Cardiac fibroblast (primary cell): ENCODE data around the gene TBC1D10B.

Source experiments
- DNase-seq, 2 donors: peaks; one replicate each; pipeline versions ENCODE4 v3.0.0 to v3.0.0-alpha.2; 2010; ENCODE audit warnings: low read depth in 2 of 2
- H3K4me3 ChIP-seq, 2 donors: replicated peaks in 1 of 2; 1 replicate in 1 of 2; 2 replicates in 1 of 2; pipeline ENCODE4 v1.5.1; 2011; ENCODE audit warnings: low read depth in 2 of 2, low read length in 2 of 2, mild to moderate bottlenecking in 2 of 2, moderate library complexity in 1 of 2
- TF ChIP-seq, protein P1 (sequence below): IDR thresholded peaks from one replicate; pipeline ENCODE4 v1.5.1; 2011; ENCODE audit warnings: low read depth, mild to moderate bottlenecking, low read length, inconsistent platforms

TBC1D10B gene, protein sequence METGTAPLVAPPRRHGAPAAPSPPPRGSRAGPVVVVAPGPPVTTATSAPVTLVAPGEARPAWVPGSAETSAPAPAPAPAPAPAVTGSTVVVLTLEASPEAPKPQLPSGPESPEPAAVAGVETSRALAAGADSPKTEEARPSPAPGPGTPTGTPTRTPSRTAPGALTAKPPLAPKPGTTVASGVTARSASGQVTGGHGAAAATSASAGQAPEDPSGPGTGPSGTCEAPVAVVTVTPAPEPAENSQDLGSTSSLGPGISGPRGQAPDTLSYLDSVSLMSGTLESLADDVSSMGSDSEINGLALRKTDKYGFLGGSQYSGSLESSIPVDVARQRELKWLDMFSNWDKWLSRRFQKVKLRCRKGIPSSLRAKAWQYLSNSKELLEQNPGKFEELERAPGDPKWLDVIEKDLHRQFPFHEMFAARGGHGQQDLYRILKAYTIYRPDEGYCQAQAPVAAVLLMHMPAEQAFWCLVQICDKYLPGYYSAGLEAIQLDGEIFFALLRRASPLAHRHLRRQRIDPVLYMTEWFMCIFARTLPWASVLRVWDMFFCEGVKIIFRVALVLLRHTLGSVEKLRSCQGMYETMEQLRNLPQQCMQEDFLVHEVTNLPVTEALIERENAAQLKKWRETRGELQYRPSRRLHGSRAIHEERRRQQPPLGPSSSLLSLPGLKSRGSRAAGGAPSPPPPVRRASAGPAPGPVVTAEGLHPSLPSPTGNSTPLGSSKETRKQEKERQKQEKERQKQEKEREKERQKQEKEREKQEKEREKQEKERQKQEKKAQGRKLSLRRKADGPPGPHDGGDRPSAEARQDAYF

DNA sequence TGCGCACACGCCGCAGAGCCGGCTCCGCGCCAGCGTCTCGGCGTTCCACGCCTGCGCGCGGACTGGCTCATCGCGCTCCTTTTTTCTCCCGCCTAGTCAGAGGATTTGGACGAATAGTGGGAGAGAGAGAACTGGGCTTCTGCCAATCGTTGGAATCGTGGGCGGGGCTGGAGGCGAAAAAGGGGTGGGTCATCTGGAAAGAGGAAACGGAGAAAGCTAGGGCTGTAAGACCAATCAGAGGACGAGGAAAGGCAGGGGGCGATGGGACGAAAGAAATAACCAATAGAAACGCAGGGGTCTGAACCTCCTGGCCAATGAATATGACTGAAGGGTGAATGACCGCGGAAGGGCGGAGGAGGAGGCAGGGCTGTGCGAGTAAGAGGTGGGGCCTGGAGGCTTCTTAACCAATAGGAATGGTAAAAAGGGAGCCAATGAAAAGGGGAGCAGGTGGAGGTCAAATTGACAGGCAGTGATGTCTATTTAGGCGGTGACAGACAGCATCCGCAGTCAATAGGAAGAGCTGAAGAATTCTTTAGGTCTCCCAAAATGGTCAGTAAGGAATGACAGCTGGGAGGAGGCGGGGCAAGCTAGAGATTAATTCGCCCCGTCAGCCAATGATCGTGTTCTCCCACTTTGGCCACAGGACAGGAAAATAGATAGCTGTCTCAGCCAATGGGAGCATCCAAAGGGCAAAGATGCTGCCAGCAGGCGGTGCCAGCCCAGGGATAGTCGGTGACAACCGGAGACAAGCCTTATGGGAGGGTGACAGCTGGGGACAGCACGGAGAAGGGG is at the start of gene TBC1D10B:
Gene TBC1D10B (minus strand): TSS at position 39 of the 792 bp plus-strand sequence. CDS start 311 bp downstream, outside the sequence.
- DNase-seq: peak; percentile 100
- TF ChIP-seq, protein P1, sequence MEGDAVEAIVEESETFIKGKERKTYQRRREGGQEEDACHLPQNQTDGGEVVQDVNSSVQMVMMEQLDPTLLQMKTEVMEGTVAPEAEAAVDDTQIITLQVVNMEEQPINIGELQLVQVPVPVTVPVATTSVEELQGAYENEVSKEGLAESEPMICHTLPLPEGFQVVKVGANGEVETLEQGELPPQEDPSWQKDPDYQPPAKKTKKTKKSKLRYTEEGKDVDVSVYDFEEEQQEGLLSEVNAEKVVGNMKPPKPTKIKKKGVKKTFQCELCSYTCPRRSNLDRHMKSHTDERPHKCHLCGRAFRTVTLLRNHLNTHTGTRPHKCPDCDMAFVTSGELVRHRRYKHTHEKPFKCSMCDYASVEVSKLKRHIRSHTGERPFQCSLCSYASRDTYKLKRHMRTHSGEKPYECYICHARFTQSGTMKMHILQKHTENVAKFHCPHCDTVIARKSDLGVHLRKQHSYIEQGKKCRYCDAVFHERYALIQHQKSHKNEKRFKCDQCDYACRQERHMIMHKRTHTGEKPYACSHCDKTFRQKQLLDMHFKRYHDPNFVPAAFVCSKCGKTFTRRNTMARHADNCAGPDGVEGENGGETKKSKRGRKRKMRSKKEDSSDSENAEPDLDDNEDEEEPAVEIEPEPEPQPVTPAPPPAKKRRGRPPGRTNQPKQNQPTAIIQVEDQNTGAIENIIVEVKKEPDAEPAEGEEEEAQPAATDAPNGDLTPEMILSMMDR: peak; percentile 25
- peak within 1 kb of the TSS; percentile 76 to 87 for H3K4me3 ChIP-seq

DNA sequence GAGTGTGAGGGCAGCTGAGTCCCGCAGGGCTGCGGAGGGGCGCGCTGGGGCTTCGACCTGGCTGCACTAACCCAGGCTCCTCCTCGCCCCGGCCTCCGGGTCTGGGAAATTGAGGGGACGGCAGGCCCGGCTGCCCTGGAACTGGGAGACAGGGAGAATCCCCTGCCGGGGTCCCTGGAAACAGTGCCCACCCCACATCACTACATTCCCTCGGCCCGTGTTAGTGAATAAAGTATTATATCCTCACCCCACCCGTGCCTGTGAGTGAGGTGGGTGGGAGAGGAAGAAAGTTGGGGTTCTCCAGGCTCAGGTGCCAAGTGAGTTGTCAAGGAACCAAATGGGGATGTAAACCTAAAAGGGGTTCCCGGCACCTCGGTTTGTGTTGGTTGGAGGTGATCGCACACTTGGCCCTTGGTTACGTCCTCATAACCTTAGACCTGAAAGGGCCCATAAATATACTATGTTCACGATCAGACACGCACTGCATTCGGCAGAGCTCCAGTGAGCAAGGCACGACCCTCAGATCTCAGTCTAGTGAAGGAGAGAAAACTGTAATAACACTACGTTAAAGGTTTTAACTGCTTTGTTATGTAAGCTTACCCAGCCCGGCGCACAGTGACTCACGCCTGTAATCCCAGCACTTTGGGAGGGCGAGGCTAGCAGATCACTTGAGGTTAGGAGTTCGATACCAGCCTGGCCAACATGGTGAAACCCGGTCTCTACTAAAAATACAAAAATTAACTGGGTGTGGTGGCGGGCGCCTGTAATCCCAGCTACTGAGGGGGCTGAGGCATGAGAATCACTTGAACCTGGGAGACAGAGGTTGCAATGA is 48.3 kb upstream of the TBC1D10B start:
- peak overlapping the region; percentile 22 to 59 for H3K4me3 ChIP-seq
- no peak for DNase-seq

DNA sequence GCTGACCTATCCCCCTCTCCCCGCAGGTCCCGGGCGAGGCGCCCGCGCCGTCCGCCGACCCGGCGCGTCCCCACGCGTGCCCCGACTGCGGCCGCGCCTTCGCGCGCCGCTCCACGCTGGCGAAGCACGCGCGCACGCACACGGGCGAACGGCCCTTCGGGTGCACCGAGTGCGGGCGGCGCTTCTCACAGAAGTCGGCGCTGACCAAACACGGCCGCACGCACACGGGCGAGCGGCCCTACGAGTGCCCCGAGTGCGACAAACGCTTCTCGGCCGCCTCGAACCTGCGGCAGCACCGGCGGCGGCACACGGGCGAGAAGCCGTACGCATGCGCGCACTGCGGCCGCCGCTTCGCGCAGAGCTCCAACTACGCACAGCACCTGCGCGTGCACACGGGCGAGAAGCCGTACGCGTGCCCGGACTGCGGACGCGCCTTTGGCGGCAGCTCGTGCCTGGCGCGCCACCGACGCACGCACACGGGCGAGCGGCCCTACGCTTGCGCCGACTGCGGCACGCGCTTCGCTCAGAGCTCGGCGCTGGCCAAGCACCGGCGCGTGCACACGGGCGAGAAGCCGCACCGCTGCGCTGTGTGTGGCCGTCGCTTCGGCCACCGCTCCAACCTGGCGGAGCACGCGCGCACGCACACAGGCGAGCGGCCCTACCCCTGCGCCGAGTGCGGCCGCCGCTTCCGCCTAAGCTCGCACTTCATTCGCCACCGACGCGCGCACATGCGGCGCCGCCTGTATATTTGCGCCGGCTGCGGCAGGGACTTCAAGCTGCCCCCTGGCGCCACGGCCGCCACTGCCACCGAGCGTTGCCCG is 47.4 kb upstream of the TBC1D10B start:
- H3K4me3 ChIP-seq: peak overlapping the region; percentile 43 to 59
- DNase-seq: peak; percentile 88 to 95
- TF ChIP-seq, protein P1: no peak

More for the DNA sequence above, 48.3 kb upstream of the TBC1D10B start:
- TF ChIP-seq, protein P1: no peak

DNA sequence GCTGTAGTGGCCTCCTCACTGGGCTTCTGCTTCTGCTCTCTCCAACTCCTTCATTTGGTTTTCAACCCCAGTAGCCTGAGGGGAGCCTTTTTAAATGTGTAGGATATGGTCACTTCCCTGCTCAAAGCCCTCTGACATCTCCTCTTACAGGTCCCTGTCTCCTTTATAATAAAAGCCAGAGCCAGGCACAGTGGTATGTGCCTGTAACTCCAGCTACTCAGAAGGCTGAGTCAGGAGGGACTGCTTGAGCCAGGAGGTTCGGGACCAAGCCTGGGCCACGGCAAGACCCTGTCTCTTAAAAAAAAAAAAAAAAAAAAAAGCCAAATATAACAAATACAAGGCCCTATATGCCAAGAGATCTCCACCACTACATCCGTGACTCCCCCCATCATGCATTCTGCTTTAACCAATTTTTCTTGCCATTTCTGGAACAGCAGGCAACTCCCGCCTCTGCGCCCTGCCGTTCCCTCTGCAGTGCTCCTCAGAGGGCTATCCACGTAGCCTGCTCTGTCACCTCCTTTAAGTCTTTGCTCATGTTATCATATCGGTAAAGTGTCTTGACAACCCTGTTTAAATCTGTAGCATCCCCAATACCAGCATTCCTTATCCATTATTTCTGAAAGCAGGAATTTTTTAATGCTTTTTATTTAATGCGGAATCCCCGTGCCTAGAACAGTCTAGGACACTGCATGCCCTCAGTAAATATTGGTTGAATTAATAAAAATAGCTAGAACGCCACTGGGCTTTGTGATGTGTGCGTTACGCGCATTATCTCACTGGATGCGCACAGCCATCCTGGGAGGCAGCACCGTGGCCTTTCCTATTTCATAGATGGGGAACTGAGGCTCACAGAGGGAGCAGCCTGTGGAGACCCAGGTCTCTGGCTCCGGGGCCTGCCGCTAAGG is 46.6 kb upstream of the TBC1D10B start:
- TF ChIP-seq, protein P1: no peak
- peak in 1 of 2 donors; percentile 5 for DNase-seq
- peak overlapping the region; percentile 43 to 59 for H3K4me3 ChIP-seq

DNA sequence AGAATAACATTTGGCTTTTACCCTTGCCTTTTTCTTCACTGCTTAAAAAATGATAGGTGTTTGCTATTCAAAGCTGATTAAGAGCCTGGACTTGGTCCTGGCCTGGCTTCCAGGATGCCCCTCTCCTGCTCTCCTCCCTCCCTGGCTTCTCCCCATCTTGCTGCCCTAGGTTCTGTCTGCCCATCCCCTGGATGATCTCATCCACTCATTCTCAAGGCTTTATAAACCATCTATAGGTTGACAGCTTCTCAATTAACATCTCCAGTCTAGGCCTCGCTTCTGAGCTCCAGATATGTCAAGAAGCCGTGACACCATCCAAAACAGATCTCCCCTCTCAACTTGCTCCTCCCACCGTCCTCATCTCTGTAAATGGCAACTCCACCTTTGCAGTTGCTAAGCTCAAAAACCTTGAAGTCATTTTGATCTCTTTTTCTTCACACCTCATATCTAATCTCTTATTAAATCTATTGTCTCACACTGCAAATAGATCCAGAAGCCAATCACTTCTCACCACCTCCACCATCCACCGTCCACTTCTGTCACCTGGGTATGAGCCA is 45.8 kb upstream of the TBC1D10B start:
- TF ChIP-seq, protein P1: no peak
- no peak for DNase-seq
- no peak overlapping the region for H3K4me3 ChIP-seq
